Thyroid gland (tissue), 4 donors: ENCODE measurements around the gene IFT122. TPM values are rescaled to one million over a fixed set of nuclear protein-coding genes. Genes with fewer than 3 reads are reported as not detected.
A peak's percentile ranks its signal among the peaks of the same experiment; 100 is the strongest.

Source experiments
- DNase-seq, 2 donors: peaks; one replicate each; pipeline ENCODE4 v3.0.0-alpha.2; 2019
- H3K27ac ChIP-seq, 3 donors: fragments of 200-600 bp; sonication (generic); 1 replicate in 2 of 3; 2 replicates in 1 of 3; pipeline ENCODE4 v1.5.1; 2016 to 2019; ENCODE audit warnings: mild to moderate bottlenecking in 1 of 3, moderate library complexity in 1 of 3
- H3K27me3 ChIP-seq: fragments of 200-600 bp; sonication (generic); one replicate; pipeline ENCODE4 v1.5.1; 2019
- H3K36me3 ChIP-seq, 2 donors: fragments of 200-600 bp; sonication (generic); one replicate each; pipeline ENCODE4 v1.5.1; 2016 to 2019
- H3K4me1 ChIP-seq, 2 donors: fragments of 200-600 bp; sonication (generic); one replicate each; pipeline ENCODE4 v1.5.1; 2017 to 2019
- H3K4me3 ChIP-seq, 3 donors: fragments of 200-600 bp; sonication (generic); replicated peaks in 1 of 3; 1 replicate in 2 of 3; 2 replicates in 1 of 3; pipeline ENCODE4 v1.5.1; 2016; ENCODE audit warnings: mild to moderate bottlenecking in 1 of 3
- H3K9me3 ChIP-seq: fragments of 200-600 bp; sonication (generic); one replicate; pipeline ENCODE4 v1.5.1; 2017
- CTCF ChIP-seq, 6 experiments: fragments of 200-600 bp in 3 of 6; fragments of 450-650 bp in 3 of 6; sonication (generic) in 3 of 6; IDR thresholded peaks; one replicate each; pipeline ENCODE4 v1.5.1; 2016 to 2019; ENCODE audit warnings: antibody characterized with exemption in 6 of 6, mild to moderate bottlenecking in 2 of 6, inconsistent platforms in 1 of 6, moderate library complexity in 1 of 6
- POLR2A ChIP-seq, 2 donors: fragments of 450-650 bp; IDR thresholded peaks; one replicate each; pipeline ENCODE4 v1.6.1; 2017; ENCODE audit warnings: antibody characterized with exemption in 2 of 2, mild to moderate bottlenecking in 2 of 2, moderate library complexity in 1 of 2
- WGBS, 2 donors: methylation state at CpG; one replicate each; pipeline ENCODE4 v1.1.5; 2017; 5-methylcytosine and 5-hydroxymethylcytosine counted together
- intact Hi-C: fragments of 100-400 bp; cut with DNase I; formaldehyde crosslinking; loops from one replicate; pipeline ENCODE4 v1.15.1; 2023
- total RNA-seq, 4 donors: library from RNA; depleted of rRNA; stranded (reverse); fragments of >200 nt; gene quantifications; one replicate each; pipeline ENCODE4 v1.2.3, GENCODE V29; 2016

The IFT122 gene
- total RNA-seq, 4 donors from 2014 or later = 40.7 to 67.9 (median 46.7) TPM

DNA sequence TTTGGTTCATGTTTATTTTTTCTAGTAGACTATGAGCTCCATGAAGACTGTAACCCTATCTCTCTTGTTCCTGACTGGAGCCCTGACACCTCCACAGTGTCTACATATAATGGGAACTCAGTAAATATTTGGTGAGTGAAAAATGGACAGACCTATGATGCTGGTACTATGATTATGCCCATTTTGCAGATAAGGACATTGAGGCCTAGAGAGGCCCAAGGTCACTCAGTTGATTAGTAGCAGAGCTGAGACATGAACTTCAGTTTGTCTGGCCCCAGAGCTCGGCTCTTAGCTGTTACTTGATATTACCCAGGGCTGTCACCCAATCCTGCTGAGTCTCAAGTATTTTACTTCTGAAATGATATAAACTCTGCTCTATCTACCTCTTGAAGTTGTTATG, 17.1 kb upstream of the IFT122 start:
- Histone ChIP-seq H3K27ac (no peak overlapping the region), H3K4me1 (peaks cover 0 to 4% of the 10 kb centered on the region in 2 donors), H3K4me3 (no peak overlapping the region), H3K9me3 (no peaks in the 10 kb centered on the region), H3K36me3 (no peaks in the 10 kb centered on the region), H3K27me3 (no peaks in the 10 kb centered on the region)
- TF ChIP-seq POLR2A (IDR thresholded peaks at IDR 0.05) = no peak
- no peak for TF ChIP-seq CTCF (IDR thresholded peaks at IDR 0.05)
- DNase-seq = no peak
- intact Hi-C loops = no loop called here
- WGBS, 2 donors = 84 to 93% methylated on average over 1 of the region's 1 CpG

- Histone ChIP-seq H3K36me3 (no peaks in the 10 kb centered on the region), H3K9me3 (no peaks in the 10 kb centered on the region), H3K27me3 (no peaks in the 10 kb centered on the region), H3K27ac (no peak overlapping the region), H3K4me3 (no peak overlapping the region), H3K4me1 (peaks cover 4 to 11% of the 10 kb centered on the region in 2 donors)
- intact Hi-C loops = no loop called here
- no peak for DNase-seq
- 81 to 89% methylated on average over 4 of the region's 4 CpGs for WGBS, 2 donors
- TF ChIP-seq POLR2A (IDR thresholded peaks at IDR 0.05) = no peak
- no peak for TF ChIP-seq CTCF (IDR thresholded peaks at IDR 0.05)
These were observed 15.7 kb upstream of the IFT122 start for GRCh38 chr3:129424185-129424841.

DNA sequence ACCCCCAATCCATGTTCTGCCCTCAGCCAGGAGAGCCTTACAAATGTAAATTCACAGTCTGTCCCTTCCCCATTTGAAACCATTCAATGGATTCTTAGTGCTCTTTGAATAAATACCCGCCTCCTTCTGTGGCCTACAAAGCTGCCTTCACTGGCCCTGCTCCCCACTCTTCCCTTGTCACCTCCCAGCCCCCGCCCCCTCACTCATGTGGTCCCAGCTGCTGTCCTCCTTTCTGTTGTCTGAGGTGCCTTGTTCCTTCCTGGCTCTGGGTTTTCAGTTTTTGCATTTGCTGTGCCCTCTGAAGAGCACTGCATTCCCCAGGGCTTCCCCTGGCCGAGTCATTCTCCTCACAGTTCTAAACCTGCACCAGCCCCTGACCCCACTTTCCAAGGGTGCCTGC, 14.8 kb upstream of the IFT122 start:
- 78 to 82% methylated on average over 3 of the region's 3 CpGs for WGBS, 2 donors
- intact Hi-C loops = no loop called here

GRCh38 chr3:129425619-129426018, 14.4 kb upstream of the IFT122 start:
- TF ChIP-seq POLR2A (IDR thresholded peaks at IDR 0.05) (no peak), CTCF (IDR thresholded peaks at IDR 0.05) (no peak)
- H3K4me1 ChIP-seq = peaks cover 4 to 11% of the 10 kb centered on the region in 2 donors
- H3K9me3 ChIP-seq = no peaks in the 10 kb centered on the region
- H3K27me3 ChIP-seq = no peaks in the 10 kb centered on the region
- no peak for DNase-seq
- intact Hi-C loops = no loop called here
- WGBS, 2 donors = 68 to 72% methylated on average over 2 of the region's 2 CpGs
- no peak overlapping the region for H3K27ac ChIP-seq
- H3K4me3 ChIP-seq = no peak overlapping the region
- H3K36me3 ChIP-seq = peaks cover 0 to 6% of the 10 kb centered on the region in 2 donors

More for the DNA sequence above, 14.8 kb upstream of the IFT122 start:
- H3K4me1 ChIP-seq = peaks cover 4 to 11% of the 10 kb centered on the region in 2 donors
- H3K36me3 ChIP-seq = peaks cover 0 to 2% of the 10 kb centered on the region in 2 donors
- TF ChIP-seq CTCF (IDR thresholded peaks at IDR 0.05) (no peak), POLR2A (IDR thresholded peaks at IDR 0.05) (no peak)
- no peak for DNase-seq
- H3K27me3 ChIP-seq = no peaks in the 10 kb centered on the region
- H3K27ac ChIP-seq = no peak overlapping the region
- no peak overlapping the region for H3K4me3 ChIP-seq
- no peaks in the 10 kb centered on the region for H3K9me3 ChIP-seq

DNA sequence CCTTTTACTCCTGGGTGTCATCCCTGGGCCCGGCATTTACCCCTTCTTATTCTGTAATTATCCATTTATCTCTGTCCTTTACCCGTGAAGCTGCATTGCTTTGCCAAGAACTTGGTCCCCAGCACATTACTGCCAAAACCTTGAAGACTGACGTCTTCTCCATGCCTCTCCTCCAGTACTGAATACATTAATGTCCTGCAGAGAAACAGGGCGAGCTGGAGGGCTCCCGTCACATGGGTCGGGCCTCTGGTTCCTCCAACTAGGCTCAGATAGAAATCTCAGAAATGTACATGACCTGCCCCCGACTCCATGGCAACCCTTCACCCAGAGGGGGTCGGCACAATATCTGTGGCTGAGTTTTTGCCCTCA, 12.0 kb upstream of the IFT122 start:
- peaks cover 4 to 19% of the 10 kb centered on the region in 2 donors for H3K4me1 ChIP-seq

More for the DNA sequence above, 12.0 kb upstream of the IFT122 start:
- peak overlapping the region; percentile 37 to 73 (median 54) for H3K4me3 ChIP-seq
- no peak overlapping the region for H3K27ac ChIP-seq
- no peaks in the 10 kb centered on the region for H3K9me3 ChIP-seq
- intact Hi-C loops = no loop called here
- TF ChIP-seq POLR2A (IDR thresholded peaks at IDR 0.05) (no peak), CTCF (IDR thresholded peaks at IDR 0.05) (peak in 1 of 6 experiments; percentile 6)
- DNase-seq = no peak
- peaks cover 18 to 29% of the 10 kb centered on the region in 2 donors for H3K36me3 ChIP-seq
- no peaks in the 10 kb centered on the region for H3K27me3 ChIP-seq
- WGBS, 2 donors = 14 to 15% methylated on average over 8 of the region's 8 CpGs
